Measurements from ENCODE around the gene GDF11.
"Not testable (repeated sequence)": the region's sequence is repeated elsewhere in the genome, so short reads cannot be mapped to it uniquely, and the experiment has no call there.

Gene GDF11

GRCh38 chr12:55737581-55738122 lies 5.3 kb upstream of the GDF11 start:
- no peak for FAIRE-seq
- no peak for DNase-seq (ENCODE audit: insufficient read length, low spot score)

GRCh38 chr12:55738123-55739024 lies 4.5 kb upstream of the GDF11 start:
- peak; percentile 74 for FAIRE-seq
- peak; percentile 78 for DNase-seq (ENCODE audit: insufficient read length, low spot score)

GRCh38 chr12:55739025-55739378 lies 3.9 kb upstream of the GDF11 start:
- FAIRE-seq (no peak), DNase-seq (ENCODE audit: insufficient read length, low spot score) (no peak)

GRCh38 chr12:55741931-55742680 lies 816 bp upstream of the GDF11 start:
- DNase-seq (ENCODE audit: insufficient read length, low spot score) (no peak), FAIRE-seq (no peak)

- DNase-seq (ENCODE audit: insufficient read length, low spot score) (no peak), FAIRE-seq (peak; percentile 49)
Measured at GRCh38 chr12:55743406-55744339, 751 bp downstream of the GDF11 start.

- no peak for FAIRE-seq
- DNase-seq (ENCODE audit: insufficient read length, low spot score) = no peak
Measured at GRCh38 chr12:55744340-55745030, 1.6 kb downstream of the GDF11 start.

- no peak for FAIRE-seq
Measured at GRCh38 chr12:55745361-55746173, 2.6 kb downstream of the GDF11 start.

GRCh38 chr12:55746174-55746912 lies 3.4 kb downstream of the GDF11 start:
- FAIRE-seq (no peak), DNase-seq (ENCODE audit: insufficient read length, low spot score) (no peak)

More at GRCh38 chr12:55745361-55746173, 2.6 kb downstream of the GDF11 start:
- DNase-seq (ENCODE audit: insufficient read length, low spot score) = no peak

GRCh38 chr12:55746913-55747231 lies 4.0 kb downstream of the GDF11 start:
- DNase-seq (ENCODE audit: insufficient read length, low spot score) (no peak), FAIRE-seq (no peak)

GRCh38 chr12:55748230-55748993 lies 5.5 kb downstream of the GDF11 start:
- FAIRE-seq = no peak
- DNase-seq (ENCODE audit: insufficient read length, low spot score) = no peak

- no peak for FAIRE-seq
Measured at GRCh38 chr12:55755246-55755645, 12.3 kb downstream of the GDF11 start.

GRCh38 chr12:55757701-55758100 lies 14.8 kb downstream of the GDF11 start:
- FAIRE-seq = no peak
- DNase-seq (ENCODE audit: insufficient read length, low spot score) = no peak

More at GRCh38 chr12:55755246-55755645, 12.3 kb downstream of the GDF11 start:
- DNase-seq (ENCODE audit: insufficient read length, low spot score) = no peak

GRCh38 chr12:55758575-55758974 lies 15.7 kb downstream of the GDF11 start:
- not testable (repeated sequence) for DNase-seq (ENCODE audit: insufficient read length, low spot score); FAIRE-seq

GRCh38 chr12:55760663-55761062 lies 17.7 kb downstream of the GDF11 start:
- DNase-seq (ENCODE audit: insufficient read length, low spot score) = no peak
- FAIRE-seq = no peak

GRCh38 chr12:55762646-55763045 lies 19.7 kb downstream of the GDF11 start:
- no peak for DNase-seq (ENCODE audit: insufficient read length, low spot score)
- FAIRE-seq = no peak

- DNase-seq (ENCODE audit: insufficient read length, low spot score) (no peak), FAIRE-seq (no peak)
Measured at GRCh38 chr12:55765736-55766290, 22.9 kb downstream of the GDF11 start.

GRCh38 chr12:55767156-55767555 lies 24.2 kb downstream of the GDF11 start:
- DNase-seq (ENCODE audit: insufficient read length, low spot score) (no peak), FAIRE-seq (no peak)

Data from HTR-8/SVneo (cell line).